H9 (cell line): Measurements from ENCODE around the gene TSGA10. TPM values are rescaled to one million over a fixed set of nuclear protein-coding genes. Genes with fewer than 3 reads are reported as not detected.

Experiments used
- DNase-seq: peaks from one replicate; pipeline ENCODE4 v3.0.0-alpha.2; 2017
- H2AFZ ChIP-seq: one replicate; pipeline ENCODE4 v1.6.1; 2013; ENCODE audit warnings: mild to moderate bottlenecking, low read length, control low read depth, moderate library complexity
- H2AK5ac ChIP-seq: 2 replicates; pipeline ENCODE4 v1.6.1; 2013; ENCODE audit warnings: low read length, control low read depth, mixed read lengths; ENCODE audit not compliant: insufficient read length
- H2BK120ac ChIP-seq: one replicate; pipeline ENCODE4 v1.6.1; 2013; ENCODE audit warnings: low read depth, mild to moderate bottlenecking, low read length, control low read depth, inconsistent platforms; ENCODE audit not compliant: poor library complexity, severe bottlenecking
- H2BK12ac ChIP-seq: 2 replicates; pipeline ENCODE4 v1.6.1; 2013; ENCODE audit warnings: low read length, control low read depth, mixed read lengths, low read depth; ENCODE audit not compliant: insufficient read length
- H2BK15ac ChIP-seq: 2 replicates; pipeline ENCODE4 v1.6.1; 2013; ENCODE audit warnings: low read depth, low read length, control low read depth
- H2BK20ac ChIP-seq: one replicate; pipeline ENCODE4 v1.6.1; 2013; ENCODE audit warnings: low read depth, mild to moderate bottlenecking, low read length, control low read depth, inconsistent platforms; ENCODE audit not compliant: poor library complexity, severe bottlenecking
- H2BK5ac ChIP-seq: 2 replicates; pipeline ENCODE4 v1.6.1; 2013; ENCODE audit warnings: low read length, control low read depth, mixed read lengths; ENCODE audit not compliant: insufficient read length
- H3K14ac ChIP-seq: 2 replicates; pipeline ENCODE4 v1.6.1; 2013; ENCODE audit warnings: low read length, control low read depth; ENCODE audit not compliant: insufficient read depth
- H3K18ac ChIP-seq: 2 replicates; pipeline ENCODE4 v1.6.1; 2013; ENCODE audit warnings: low read depth, mild to moderate bottlenecking, mixed read lengths, low read length, control low read depth; ENCODE audit not compliant: insufficient read length
- H3K23ac ChIP-seq: 2 replicates; pipeline ENCODE4 v1.6.1; 2013; ENCODE audit warnings: low read length, control low read depth, mixed read lengths, low read depth; ENCODE audit not compliant: insufficient read length
- H3K23me2 ChIP-seq: 2 replicates; pipeline ENCODE4 v1.6.1; 2013; ENCODE audit warnings: low read depth, mild to moderate bottlenecking, mixed read lengths, low read length, control low read depth; ENCODE audit not compliant: insufficient read length, poor library complexity, severe bottlenecking
- H3K27ac ChIP-seq: 2 replicates; pipeline ENCODE4 v1.5.1; 2013; ENCODE audit warnings: low read length, control low read depth, mixed read lengths, low read depth; ENCODE audit not compliant: insufficient read length
- H3K27me3 ChIP-seq: 2 replicates; pipeline ENCODE4 v1.6.1; 2013; ENCODE audit warnings: low read length, control low read depth, inconsistent platforms; ENCODE audit not compliant: insufficient read depth
- H3K4ac ChIP-seq: 2 replicates; pipeline ENCODE4 v1.6.1; 2013; ENCODE audit warnings: low read depth, mild to moderate bottlenecking, control low read depth, inconsistent platforms, low read length, moderate library complexity
- H3K4me1 ChIP-seq: 2 replicates; pipeline ENCODE4 v1.6.1; 2013; ENCODE audit warnings: low read length, control low read depth, inconsistent platforms; ENCODE audit not compliant: insufficient read depth
- H3K4me2 ChIP-seq: 2 replicates; pipeline ENCODE4 v1.6.1; 2013; ENCODE audit warnings: low read length, control low read depth, mixed read lengths; ENCODE audit not compliant: insufficient read length, insufficient read depth
- H3K56ac ChIP-seq: 2 replicates; pipeline ENCODE4 v1.6.1; 2013; ENCODE audit warnings: low read depth, mild to moderate bottlenecking, mixed read lengths, low read length, control low read depth; ENCODE audit not compliant: insufficient read length
- H3K79me1 ChIP-seq: 2 replicates; pipeline ENCODE4 v1.6.1; 2013; ENCODE audit warnings: low read depth, mild to moderate bottlenecking, moderate library complexity, low read length, control low read depth, inconsistent platforms; ENCODE audit not compliant: insufficient read depth, poor library complexity, severe bottlenecking
- H3K79me2 ChIP-seq: 2 replicates; pipeline ENCODE4 v1.6.1; 2013; ENCODE audit warnings: low read length, control low read depth, inconsistent platforms; ENCODE audit not compliant: insufficient read depth
- H3K9ac ChIP-seq: 2 replicates; pipeline ENCODE4 v1.6.1; 2013; ENCODE audit warnings: low read length, control low read depth, mixed read lengths; ENCODE audit not compliant: insufficient read length; ENCODE audit errors: extremely low read depth
- H3K9me3 ChIP-seq: one replicate; pipeline ENCODE4 v1.6.1; 2013; ENCODE audit warnings: low read depth, low read length, inconsistent platforms; ENCODE audit not compliant: control insufficient read depth
- H3T11ph ChIP-seq: one replicate; pipeline ENCODE4 v1.6.1; 2013; ENCODE audit warnings: mild to moderate bottlenecking, low read length, control low read depth, inconsistent platforms
- H4K20me1 ChIP-seq: one replicate; pipeline ENCODE4 v1.6.1; 2013; ENCODE audit not compliant: control insufficient read depth, insufficient read length, insufficient read depth
- H4K5ac ChIP-seq: 2 replicates; pipeline ENCODE4 v1.6.1; 2013; ENCODE audit warnings: low read depth, mild to moderate bottlenecking, mixed read lengths, low read length, control low read depth; ENCODE audit not compliant: insufficient read length
- H4K8ac ChIP-seq: replicated peaks from 2 replicates; pipeline ENCODE4 v1.6.1; 2013; ENCODE audit warnings: low read length, control low read depth, mixed read lengths, low read depth; ENCODE audit not compliant: insufficient read length
- H4K91ac ChIP-seq: 2 replicates; pipeline ENCODE4 v1.6.1; 2013; ENCODE audit warnings: low read depth, mild to moderate bottlenecking, moderate library complexity, mixed read lengths, low read length, control low read depth; ENCODE audit not compliant: insufficient read length
- H3K27ac Mint-ChIP-seq, 3 experiments: 2 replicates in 2 of 3; 3 replicates in 1 of 3; pipeline ENCODE4 v1.8.0; 2020 to 2021; ENCODE audit warnings: mixed read lengths in 3 of 3, mild to moderate bottlenecking in 1 of 3, moderate library complexity in 1 of 3
- H3K27me3 Mint-ChIP-seq: 2 replicates; pipeline ENCODE4 v1.8.0; 2021; ENCODE audit warnings: low read depth, mild to moderate bottlenecking, moderate library complexity, mixed read lengths
- H3K36me3 Mint-ChIP-seq, 3 experiments: 2 replicates in 2 of 3; 3 replicates in 1 of 3; pipeline ENCODE4 v1.8.0; 2020 to 2021; ENCODE audit warnings: low read depth in 3 of 3, mixed read lengths in 3 of 3; ENCODE audit not compliant: insufficient read depth in 1 of 3
- H3K4me1 Mint-ChIP-seq, 2 experiments: 2 replicates each; pipeline ENCODE4 v1.8.0; 2020; ENCODE audit warnings: mixed read lengths in 2 of 2
- H3K4me3 Mint-ChIP-seq, 2 experiments: 2 replicates in 1 of 2; 3 replicates in 1 of 2; pipeline ENCODE4 v1.8.0; 2020 to 2021; ENCODE audit warnings: mild to moderate bottlenecking in 2 of 2, mixed read lengths in 2 of 2, moderate library complexity in 1 of 2
- H3K9me3 Mint-ChIP-seq, 2 experiments: 2 replicates in 1 of 2; 3 replicates in 1 of 2; pipeline ENCODE4 v1.8.0; 2020; ENCODE audit warnings: mild to moderate bottlenecking in 2 of 2, mixed read lengths in 2 of 2, moderate library complexity in 1 of 2
- CTCF ChIP-seq: fragments of 200-600 bp; sonication (generic); conservative IDR thresholded peaks from 3 replicates; pipeline ENCODE4 v1.8.0; 2021; ENCODE audit warnings: antibody characterized with exemption, mild to moderate bottlenecking
- WGBS: extraction: QIAGEN DNeasy Blood & Tissue Kit; methylation state at CpG from one replicate; pipeline ENCODE4 v1.1.7; 2013; ENCODE audit warnings: missing lambda C conversion rate, low lambda C conversion rate, mixed read lengths; ENCODE audit not compliant: insufficient read length; ENCODE audit errors: extremely low coverage; 5-methylcytosine and 5-hydroxymethylcytosine counted together
- total RNA-seq: library from RNA; stranded (reverse); gene quantifications from 2 replicates; pipeline ENCODE4 v1.2.1, GENCODE V29; 2021

Gene TSGA10
- total RNA-seq, 1 experiment from 2014 or later = 6.3 TPM

GRCh38 chr2:99067871-99068625, 86.7 kb downstream of the TSGA10 start:
- Histone ChIP-seq H3K23ac (no peak overlapping the region), H2BK15ac (no peak overlapping the region), H3K9ac (no peak overlapping the region), H2BK20ac (no peak overlapping the region), H3K14ac (no peak overlapping the region), H2BK120ac (no peak overlapping the region), H3K9me3 (no peaks in the 10 kb centered on the region), H3K23me2 (no peaks in the 10 kb centered on the region), H3K18ac (no peak overlapping the region), H4K5ac (no peak overlapping the region), H3K79me1 (no peaks in the 10 kb centered on the region), H3K79me2 (no peaks in the 10 kb centered on the region), H2AK5ac (no peak overlapping the region), H3K27ac (no peak overlapping the region), H3K4ac (no peak overlapping the region), H3K4me1 (no peaks in the 10 kb centered on the region), H3K4me2 (no peak overlapping the region), H4K8ac (no peak overlapping the region), H4K91ac (no peak overlapping the region), H3K27me3 (no peaks in the 10 kb centered on the region), H2BK12ac (no peak overlapping the region), H4K20me1 (no peaks in the 10 kb centered on the region), H3K56ac (no peak overlapping the region), H2AFZ (no peak overlapping the region), H3T11ph (no peak overlapping the region), H2BK5ac (no peak overlapping the region)
- Mint-ChIP-seq H3K27me3 (no peaks in the 10 kb centered on the region), H3K36me3 (no peaks in the 10 kb centered on the region), H3K27ac (no peak overlapping the region), H3K9me3 (no peaks in the 10 kb centered on the region), H3K4me3 (no peak overlapping the region), H3K4me1 (no peaks in the 10 kb centered on the region)
- no peak for DNase-seq
- TF ChIP-seq CTCF = no peak
- no CpG with 5 or more reads among the region's 3 CpGs for WGBS
